CD14-positive monocyte (primary cell): ENCODE results near the gene PSMG4. TPM values are rescaled to one million over a fixed set of nuclear protein-coding genes. Genes with fewer than 3 reads are reported as not detected.
A peak's percentile ranks its signal among the peaks of the same experiment; 100 is the strongest.

Source experiments
- DNase-seq, 3 donors: peaks; one replicate each; pipeline ENCODE4 v3.0.0-alpha.2; 2011 to 2022
- H2AFZ ChIP-seq: 2 replicates; pipeline ENCODE4 v1.6.0; 2012; ENCODE audit warnings: mild to moderate bottlenecking, low read depth, low read length, inconsistent platforms; ENCODE audit not compliant: insufficient read depth, poor library complexity, severe bottlenecking
- H3K27ac ChIP-seq, 2 donors: 1 replicate in 1 of 2; 2 replicates in 1 of 2; pipeline ENCODE4 v1.5.1; 2012 to 2013; ENCODE audit warnings: low read length in 2 of 2, control low read depth in 1 of 2, inconsistent platforms in 1 of 2, low read depth in 1 of 2, mild to moderate bottlenecking in 1 of 2
- H3K27me3 ChIP-seq, 2 donors: one replicate each; pipeline versions ENCODE4 v1.6.0 to v1.6.1; 2011 to 2013; ENCODE audit warnings: low read length in 2 of 2; ENCODE audit not compliant: control insufficient read depth in 2 of 2, insufficient read depth in 2 of 2
- H3K36me3 ChIP-seq, 2 donors: replicated peaks in 1 of 2; 1 replicate in 1 of 2; 2 replicates in 1 of 2; pipeline versions ENCODE4 v1.5.1 to v1.6.1; 2012 to 2013; ENCODE audit warnings: low read length in 2 of 2, control low read depth in 1 of 2, inconsistent platforms in 1 of 2, mild to moderate bottlenecking in 1 of 2; ENCODE audit not compliant: insufficient read depth in 2 of 2, control insufficient read depth in 1 of 2
- H3K4me1 ChIP-seq, 2 donors: 1 replicate in 1 of 2; 2 replicates in 1 of 2; pipeline versions ENCODE4 v1.5.1 to v1.6.1; 2012 to 2013; ENCODE audit warnings: low read length in 2 of 2, control low read depth in 1 of 2, inconsistent platforms in 1 of 2, mild to moderate bottlenecking in 1 of 2, moderate library complexity in 1 of 2; ENCODE audit not compliant: insufficient read depth in 2 of 2, control insufficient read depth in 1 of 2
- H3K4me2 ChIP-seq: replicated peaks from 2 replicates; pipeline ENCODE3; 2012; ENCODE audit warnings: low read length, moderate library complexity, mild to moderate bottlenecking; ENCODE audit not compliant: poor library complexity, severe bottlenecking; ENCODE audit errors: extremely low read depth
- H3K4me3 ChIP-seq, 3 experiments: fragments of 200-600 bp in 1 of 3; sonication (generic) in 1 of 3; replicated peaks in 1 of 3; 1 replicate in 2 of 3; 2 replicates in 1 of 3; pipeline ENCODE4 v1.5.1; 2011 to 2013; ENCODE audit warnings: low read length in 3 of 3, mild to moderate bottlenecking in 3 of 3, control low read depth in 2 of 3, low read depth in 2 of 3, inconsistent platforms in 1 of 3, moderate library complexity in 1 of 3
- H3K79me2 ChIP-seq: 2 replicates; pipeline ENCODE4 v1.6.0; 2012; ENCODE audit warnings: mild to moderate bottlenecking, control low read depth, inconsistent platforms, low read length, moderate library complexity; ENCODE audit not compliant: insufficient read depth
- H3K9ac ChIP-seq: 2 replicates; pipeline ENCODE4 v1.6.0; 2017; ENCODE audit warnings: low read length, mild to moderate bottlenecking; ENCODE audit not compliant: insufficient read depth, poor library complexity, severe bottlenecking
- H3K9me3 ChIP-seq, 2 donors: replicated peaks in 1 of 2; 1 replicate in 1 of 2; 2 replicates in 1 of 2; pipeline versions ENCODE4 v1.5.1 to v1.6.1; 2012 to 2013; ENCODE audit warnings: low read length in 2 of 2, control low read depth in 1 of 2; ENCODE audit not compliant: control insufficient read depth in 1 of 2, insufficient read depth in 1 of 2
- H4K20me1 ChIP-seq: 2 replicates; pipeline ENCODE4 v1.6.0; 2012; ENCODE audit warnings: mild to moderate bottlenecking, low read length, control low read depth, moderate library complexity; ENCODE audit not compliant: insufficient read depth
- H3K27ac Mint-ChIP-seq, 7 donors: one replicate each; pipeline ENCODE4 v1.8.0; 2020; ENCODE audit warnings: mild to moderate bottlenecking in 7 of 7, mixed read lengths in 7 of 7, moderate library complexity in 6 of 7, inconsistent platforms in 2 of 7
- H3K27me3 Mint-ChIP-seq, 3 donors: one replicate each; pipeline ENCODE4 v1.8.0; 2021 to 2022; ENCODE audit warnings: low read depth in 3 of 3, mild to moderate bottlenecking in 3 of 3, mixed read lengths in 3 of 3, moderate library complexity in 3 of 3, inconsistent platforms in 1 of 3
- H3K36me3 Mint-ChIP-seq, 2 donors: one replicate each; pipeline ENCODE4 v1.8.0; 2020; ENCODE audit warnings: mixed read lengths in 2 of 2, inconsistent platforms in 1 of 2, mild to moderate bottlenecking in 1 of 2
- H3K4me1 Mint-ChIP-seq: one replicate; pipeline ENCODE4 v1.8.0; 2020; ENCODE audit warnings: mild to moderate bottlenecking, mixed read lengths
- H3K4me3 Mint-ChIP-seq, 2 donors: one replicate each; pipeline ENCODE4 v1.8.0; 2020; ENCODE audit warnings: mild to moderate bottlenecking in 2 of 2, mixed read lengths in 2 of 2, moderate library complexity in 1 of 2
- H3K9me3 Mint-ChIP-seq, 7 donors: one replicate each; pipeline ENCODE4 v1.8.0; 2020 to 2022; ENCODE audit warnings: mixed read lengths in 7 of 7, mild to moderate bottlenecking in 6 of 7, moderate library complexity in 6 of 7, inconsistent platforms in 2 of 7
- WGBS: methylation state at CpG from one replicate; pipeline ENCODE4 v1.1.5; 2013; ENCODE audit warnings: missing lambda C conversion rate; ENCODE audit not compliant: insufficient coverage; 5-methylcytosine and 5-hydroxymethylcytosine counted together
- intact Hi-C, 2 donors: fragments of 100-400 bp; cut with micrococcal nuclease; formaldehyde crosslinking; loops; one replicate each; pipeline versions ENCODE4 v1.15.0 to v1.15.1; 2023
- polyA plus RNA-seq, 3 donors: library from polyadenylated mRNA; depleted of rRNA in 1 of 3; unstranded in 2 of 3; stranded (reverse) in 1 of 3; fragments of 300-500 nt in 2 of 3; fragments of >200 nt in 1 of 3; fragmentation: Illumina TruSeq in 2 of 3; gene quantifications; 1 replicate in 2 of 3; 2 replicates in 1 of 3; pipeline ENCODE4 v1.2.3, GENCODE V29; 2012 to 2021
- TF ChIP-seq, protein P1 (sequence below): fragments of 200-600 bp; IDR thresholded peaks from one replicate; pipeline ENCODE4 v1.8.0; 2022; ENCODE audit warnings: antibody characterized with exemption, mild to moderate bottlenecking

The PSMG4 gene
- polyA plus RNA-seq, 3 donors = 23.6 to 31.1 (median 27.9) TPM

DNA sequence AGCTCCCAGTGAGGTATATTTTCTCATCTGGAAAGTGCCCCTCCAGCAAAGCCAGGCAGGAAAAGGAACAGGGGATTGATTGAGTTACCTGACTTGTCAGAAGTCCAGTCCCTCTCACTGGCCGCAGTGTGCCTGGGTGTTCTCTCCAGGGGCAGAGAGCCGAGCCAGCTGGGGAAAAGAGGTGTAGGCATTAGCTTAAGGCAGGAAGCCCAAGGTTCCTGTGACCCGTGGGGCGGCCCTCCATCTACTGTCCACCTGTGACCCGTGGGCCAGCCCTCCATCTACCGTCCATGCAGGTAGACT, 2.7 kb downstream of the PSMG4 start:
- H3K4me3 Mint-ChIP-seq = no peak overlapping the region
- 50% methylated on average over 2 of the region's 6 CpGs for WGBS
- peak overlapping the region in 1 of 7 donors; percentile 32 for H3K27ac Mint-ChIP-seq
- DNase-seq = no peak
- TF ChIP-seq, protein P1, sequence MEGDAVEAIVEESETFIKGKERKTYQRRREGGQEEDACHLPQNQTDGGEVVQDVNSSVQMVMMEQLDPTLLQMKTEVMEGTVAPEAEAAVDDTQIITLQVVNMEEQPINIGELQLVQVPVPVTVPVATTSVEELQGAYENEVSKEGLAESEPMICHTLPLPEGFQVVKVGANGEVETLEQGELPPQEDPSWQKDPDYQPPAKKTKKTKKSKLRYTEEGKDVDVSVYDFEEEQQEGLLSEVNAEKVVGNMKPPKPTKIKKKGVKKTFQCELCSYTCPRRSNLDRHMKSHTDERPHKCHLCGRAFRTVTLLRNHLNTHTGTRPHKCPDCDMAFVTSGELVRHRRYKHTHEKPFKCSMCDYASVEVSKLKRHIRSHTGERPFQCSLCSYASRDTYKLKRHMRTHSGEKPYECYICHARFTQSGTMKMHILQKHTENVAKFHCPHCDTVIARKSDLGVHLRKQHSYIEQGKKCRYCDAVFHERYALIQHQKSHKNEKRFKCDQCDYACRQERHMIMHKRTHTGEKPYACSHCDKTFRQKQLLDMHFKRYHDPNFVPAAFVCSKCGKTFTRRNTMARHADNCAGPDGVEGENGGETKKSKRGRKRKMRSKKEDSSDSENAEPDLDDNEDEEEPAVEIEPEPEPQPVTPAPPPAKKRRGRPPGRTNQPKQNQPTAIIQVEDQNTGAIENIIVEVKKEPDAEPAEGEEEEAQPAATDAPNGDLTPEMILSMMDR = no peak
- Histone ChIP-seq H2AFZ (no peak overlapping the region), H3K9me3 (no peaks in the 10 kb centered on the region), H3K4me3 (no peak overlapping the region), H3K27me3 (peaks cover 0 to 9% of the 10 kb centered on the region in 2 donors), H4K20me1 (peaks cover 45% of the 10 kb centered on the region), H3K4me2 (no peak overlapping the region), H3K27ac (no peak overlapping the region), H3K9ac (no peak overlapping the region), H3K36me3 (peaks cover 16 to 34% of the 10 kb centered on the region in 2 donors), H3K4me1 (peaks cover 19 to 23% of the 10 kb centered on the region in 2 donors), H3K79me2 (peaks cover 52% of the 10 kb centered on the region)
- peaks cover 30% of the 10 kb centered on the region for H3K4me1 Mint-ChIP-seq
- peaks cover 30 to 40% of the 10 kb centered on the region in 2 donors for H3K36me3 Mint-ChIP-seq
- no peaks in the 10 kb centered on the region for H3K9me3 Mint-ChIP-seq
- peaks cover 8 to 14% (median 9%) of the 10 kb centered on the region in 3 donors for H3K27me3 Mint-ChIP-seq
- intact Hi-C loops = no loop called here

DNA sequence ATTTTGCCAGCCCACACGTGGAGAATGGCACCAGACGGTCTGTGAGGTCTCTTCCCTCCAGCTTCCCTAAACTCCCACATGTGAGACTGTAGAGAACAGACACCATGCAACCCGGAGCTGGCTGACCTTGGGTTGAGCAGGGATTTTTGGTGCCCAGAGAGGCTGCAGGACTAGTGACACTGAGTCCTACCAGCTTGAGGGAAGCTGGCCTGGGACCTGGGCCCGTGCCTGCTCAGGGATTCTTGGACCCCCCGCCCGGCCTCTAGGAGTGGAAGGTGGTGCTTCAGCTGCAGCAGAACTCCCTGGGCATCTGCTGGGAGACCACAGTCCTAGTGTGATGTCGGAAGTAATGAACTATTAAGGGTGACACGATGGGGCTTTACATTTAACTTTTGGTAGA, 3.2 kb downstream of the PSMG4 start:
- 70% methylated on average over 5 of the region's 8 CpGs for WGBS
- no peaks in the 10 kb centered on the region for H3K9me3 Mint-ChIP-seq
- intact Hi-C loops = no loop called here
- Histone ChIP-seq H3K4me2 (no peak overlapping the region), H3K4me1 (peaks cover 19 to 23% of the 10 kb centered on the region in 2 donors), H3K36me3 (peaks cover 16 to 34% of the 10 kb centered on the region in 2 donors), H3K27ac (no peak overlapping the region), H3K9me3 (no peaks in the 10 kb centered on the region), H3K9ac (no peak overlapping the region), H3K79me2 (peaks cover 52% of the 10 kb centered on the region), H2AFZ (no peak overlapping the region), H3K4me3 (no peak overlapping the region), H3K27me3 (peaks cover 0 to 9% of the 10 kb centered on the region in 2 donors), H4K20me1 (peaks cover 45% of the 10 kb centered on the region)
- H3K27me3 Mint-ChIP-seq = peaks cover 4 to 9% (median 4%) of the 10 kb centered on the region in 3 donors
- H3K36me3 Mint-ChIP-seq = peaks cover 31 to 40% of the 10 kb centered on the region in 2 donors
- TF ChIP-seq, protein P1 = no peak
- DNase-seq = no peak
- H3K4me3 Mint-ChIP-seq = no peak overlapping the region
- peak overlapping the region in 1 of 7 donors; percentile 9 for H3K27ac Mint-ChIP-seq
- H3K4me1 Mint-ChIP-seq = peaks cover 30% of the 10 kb centered on the region
